ENCODE results near the gene TNFAIP8.

TNFAIP8 gene

DNA sequence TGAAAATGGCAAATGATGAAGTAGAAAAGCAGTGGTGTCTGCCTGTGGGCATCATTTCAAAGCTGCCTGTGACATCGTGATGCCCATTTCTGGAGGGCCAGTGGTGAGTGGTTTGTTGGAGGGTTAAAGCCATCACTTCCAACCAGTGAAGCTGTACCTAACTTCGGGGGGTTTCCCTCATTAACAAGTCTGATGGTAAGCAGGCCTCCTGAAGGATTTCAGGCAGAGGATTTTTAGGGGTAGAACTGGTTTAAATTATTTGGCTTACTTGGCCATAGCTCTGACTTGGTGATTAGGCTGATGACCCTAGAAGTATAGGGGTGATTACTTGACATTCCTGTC is 10.7 kb downstream of the TNFAIP8 start:
- DNase-seq: no peak

DNA sequence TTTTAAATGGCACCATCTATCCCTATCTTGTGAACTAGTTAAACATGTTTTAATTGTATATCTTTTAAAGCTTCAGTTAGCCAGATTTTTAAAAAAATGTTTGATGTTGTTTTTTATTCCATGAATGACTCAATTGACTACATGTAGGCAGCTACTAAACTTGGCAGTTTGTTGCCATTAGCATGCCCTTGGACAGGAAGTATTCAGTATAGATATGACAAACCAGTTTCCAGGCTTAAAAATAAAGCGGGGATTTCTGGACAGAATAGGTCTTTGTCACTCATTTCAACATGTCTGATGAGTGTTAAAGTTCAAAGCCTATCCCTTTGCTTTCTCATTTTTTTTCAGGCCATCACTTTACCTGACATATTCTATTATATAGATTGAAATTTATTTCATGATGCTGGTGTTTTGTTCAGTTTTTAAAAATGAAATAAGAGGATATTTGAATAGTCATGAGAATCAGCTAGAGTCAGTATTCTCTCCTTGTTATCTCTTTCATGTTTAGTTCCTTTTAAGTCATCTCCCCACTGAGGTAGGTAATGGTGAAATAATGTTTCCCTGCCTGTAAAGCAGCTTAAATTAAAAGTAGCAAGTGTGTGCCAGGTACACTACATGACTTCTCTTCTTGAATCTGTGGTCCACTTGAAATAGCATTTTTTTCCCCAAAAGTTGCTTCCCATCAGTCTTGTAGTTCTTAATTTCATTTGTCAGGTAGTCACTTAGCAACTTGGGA is 11.9 kb downstream of the TNFAIP8 start:
- no peak for DNase-seq

DNA sequence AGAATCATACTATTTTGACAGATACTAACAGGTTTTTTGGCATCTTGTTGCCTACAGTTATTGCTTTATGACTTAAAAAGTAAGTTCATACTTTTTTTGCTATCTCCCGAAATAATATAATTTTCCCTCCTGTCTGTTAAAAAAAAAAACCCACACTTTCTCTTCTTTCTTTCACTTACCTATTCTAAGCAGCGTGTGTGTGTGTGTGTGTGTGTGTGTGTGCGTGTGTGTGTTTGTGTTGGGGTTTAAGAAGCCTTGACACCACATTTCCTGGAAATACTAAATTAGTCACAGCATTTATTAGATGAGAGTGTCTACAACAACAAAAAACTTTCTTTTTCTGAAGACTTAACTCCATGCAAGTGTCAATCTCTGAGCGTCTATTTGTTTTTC is 12.4 kb downstream of the TNFAIP8 start:
- no peak for DNase-seq

DNA sequence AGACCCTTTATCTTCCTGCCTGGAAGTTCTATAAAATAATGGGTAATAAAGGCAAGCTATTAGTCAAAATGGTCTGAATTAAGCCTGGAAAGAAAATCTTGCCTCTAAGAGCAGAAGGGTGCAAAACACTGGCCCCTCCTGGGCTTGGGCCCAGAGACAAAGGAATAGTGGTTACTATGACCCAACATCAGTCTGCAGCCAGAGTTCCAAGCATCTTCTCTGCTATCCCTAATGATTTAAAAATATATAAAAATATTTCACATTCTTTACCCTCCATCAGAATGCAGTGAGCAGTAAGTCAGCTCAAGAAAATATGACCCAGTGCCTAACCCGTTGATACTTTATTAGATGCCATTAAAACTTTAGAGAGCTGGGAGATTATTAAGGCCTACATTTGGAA is 14.7 kb downstream of the TNFAIP8 start:
- DNase-seq: no peak

DNA sequence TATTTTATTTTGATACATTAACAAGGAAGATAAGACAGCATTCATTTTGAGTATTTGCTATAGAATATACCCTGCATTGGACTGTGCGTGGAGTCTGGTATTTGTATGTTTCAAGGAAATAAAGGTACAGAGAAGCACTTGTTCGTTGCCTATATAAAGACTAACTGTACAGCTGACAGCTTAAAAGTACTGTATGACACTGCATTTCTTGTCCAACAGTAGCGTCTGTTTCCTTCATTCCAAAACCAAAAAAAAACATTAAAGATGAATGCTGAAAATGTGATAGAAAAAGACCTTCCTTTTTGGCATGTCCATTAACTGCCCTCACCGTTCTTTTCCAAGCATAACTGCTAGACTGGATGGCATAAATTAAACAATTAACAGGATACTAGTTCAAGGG is 15.3 kb downstream of the TNFAIP8 start:
- DNase-seq: no peak

DNA sequence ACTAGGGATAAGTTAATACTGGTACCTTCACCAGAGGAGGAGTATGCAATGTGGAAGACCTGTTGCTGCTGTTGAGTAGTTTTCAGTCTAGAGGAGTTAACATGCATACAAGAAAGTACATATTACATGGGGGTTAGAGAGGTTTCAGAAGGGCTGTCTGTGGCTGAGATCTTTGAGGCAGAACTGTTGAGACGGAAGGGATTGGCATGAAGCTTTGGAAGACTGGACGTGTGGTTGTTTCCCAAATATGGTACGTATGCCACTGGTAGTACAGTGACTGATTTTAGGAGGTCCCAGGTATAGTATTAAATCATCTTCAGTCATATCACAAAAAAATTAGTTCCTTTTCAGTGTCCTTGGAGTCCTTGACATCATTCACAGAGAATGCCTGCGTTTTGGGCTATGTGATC is 17.6 kb downstream of the TNFAIP8 start:
- no peak for DNase-seq

DNA sequence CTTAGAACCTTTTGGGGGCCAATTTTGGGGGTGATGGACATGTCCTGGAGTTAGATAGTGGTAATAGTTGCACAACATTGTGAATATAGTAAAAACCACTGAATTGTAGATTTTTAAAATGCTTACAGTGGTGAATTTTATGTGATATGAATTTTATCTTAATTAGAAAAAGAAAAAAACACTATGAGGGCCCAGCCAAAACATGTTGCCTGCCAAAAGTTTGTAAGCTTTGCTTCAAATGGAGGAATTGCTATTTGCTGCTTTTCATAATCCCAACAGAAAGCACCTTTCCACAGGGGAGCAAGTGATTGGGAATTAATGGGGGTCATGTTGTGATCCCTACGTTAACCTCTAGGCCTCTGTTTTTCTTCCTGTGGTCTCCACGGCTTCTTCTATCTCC is 19.1 kb downstream of the TNFAIP8 start:
- DNase-seq: no peak

DNA sequence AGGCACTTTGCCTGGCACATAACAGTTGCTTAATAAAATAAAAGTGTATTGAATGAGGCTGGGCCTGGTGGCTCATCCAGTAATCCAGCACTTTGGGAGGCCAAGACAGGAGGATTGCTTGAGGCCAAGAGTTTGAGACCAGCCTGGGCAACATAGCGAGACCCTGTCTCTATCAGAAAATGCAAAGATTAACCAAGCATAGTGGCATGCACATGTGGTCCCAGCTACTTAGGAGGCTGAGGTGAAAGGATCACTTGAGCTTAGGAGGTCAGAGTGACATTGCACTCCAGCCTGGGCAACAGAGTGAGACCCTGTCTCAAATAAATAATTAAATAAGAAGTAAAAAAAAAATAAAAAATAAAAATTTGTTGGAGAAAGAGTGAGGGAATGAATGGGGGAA is 21.2 kb downstream of the TNFAIP8 start:
- DNase-seq: no peak

DNA sequence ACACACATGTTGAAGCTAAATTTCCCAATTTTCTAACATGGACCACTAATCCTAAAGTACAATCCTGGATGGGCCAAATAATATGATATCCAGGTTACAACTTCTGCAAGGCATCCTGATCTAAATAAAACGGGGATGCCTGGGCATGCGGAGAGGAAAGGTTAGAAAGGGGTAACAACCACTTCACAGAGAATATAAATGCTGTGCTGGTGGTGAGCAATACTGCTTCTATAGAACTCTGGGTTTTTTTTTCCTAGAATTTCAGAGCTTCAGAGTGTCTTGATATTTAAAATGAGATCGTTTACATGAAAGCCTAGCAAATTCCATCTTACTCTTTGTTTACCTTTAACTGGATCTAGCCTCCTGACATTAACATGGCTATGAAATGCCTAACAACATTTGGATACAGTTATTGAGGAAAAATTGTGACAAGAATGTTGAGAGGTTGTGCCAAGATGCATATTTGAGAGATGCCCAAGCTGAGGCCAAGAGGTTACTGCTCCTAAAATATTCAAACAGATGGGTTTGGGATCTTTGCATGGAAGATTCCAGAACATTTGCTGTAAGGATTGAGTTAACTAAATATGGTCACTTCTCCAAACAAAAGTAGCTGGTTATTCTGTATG is 22.4 kb downstream of the TNFAIP8 start:
- DNase-seq: no peak

DNA sequence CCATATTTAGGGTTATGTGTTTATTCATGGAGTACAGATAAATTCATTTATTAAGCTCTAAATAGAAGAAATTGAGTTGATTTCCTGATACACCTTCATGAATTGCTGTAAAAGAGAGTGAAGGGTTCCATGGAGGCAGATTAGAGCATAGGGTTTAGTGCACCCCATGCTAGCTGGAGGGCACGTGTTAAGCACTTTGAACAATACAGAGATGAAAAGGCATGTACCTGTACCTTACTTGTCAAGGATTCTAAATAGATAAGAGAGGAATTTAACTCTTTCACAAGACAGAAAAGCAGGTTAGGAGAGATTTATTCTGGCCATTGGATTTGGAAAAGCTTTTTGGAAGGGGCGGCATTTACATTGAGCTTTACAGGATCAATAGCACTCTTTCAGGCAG is 23.3 kb downstream of the TNFAIP8 start:
- DNase-seq: no peak

DNA sequence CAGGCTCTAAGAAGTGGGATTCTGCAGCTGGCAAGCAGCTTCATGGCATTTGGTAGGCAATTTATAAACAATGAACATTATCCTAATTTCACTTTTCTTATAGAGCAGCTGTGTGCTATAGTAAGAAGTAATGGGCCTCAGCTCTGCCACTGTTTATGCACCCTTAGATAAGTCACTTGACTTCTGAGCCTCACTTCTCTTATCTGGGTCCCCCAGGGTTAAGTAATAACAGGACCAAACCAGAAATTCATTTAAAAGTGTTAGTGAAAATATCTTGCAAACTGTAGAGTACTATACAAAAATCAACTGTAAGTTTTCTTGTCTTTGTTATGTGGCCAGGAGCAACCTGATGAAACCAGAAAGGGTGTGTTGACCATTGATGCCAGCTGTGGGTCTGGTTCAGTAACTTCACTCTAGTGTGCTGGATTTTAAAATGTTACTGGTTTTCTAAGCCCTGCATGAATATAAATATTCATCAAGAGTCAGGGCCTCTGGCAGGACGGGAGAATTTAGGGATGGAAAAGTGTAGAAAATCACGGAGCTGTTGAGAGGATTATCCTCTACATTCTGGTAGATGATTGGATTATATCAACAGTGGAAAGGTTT is 24.2 kb downstream of the TNFAIP8 start:
- no peak for DNase-seq

DNA sequence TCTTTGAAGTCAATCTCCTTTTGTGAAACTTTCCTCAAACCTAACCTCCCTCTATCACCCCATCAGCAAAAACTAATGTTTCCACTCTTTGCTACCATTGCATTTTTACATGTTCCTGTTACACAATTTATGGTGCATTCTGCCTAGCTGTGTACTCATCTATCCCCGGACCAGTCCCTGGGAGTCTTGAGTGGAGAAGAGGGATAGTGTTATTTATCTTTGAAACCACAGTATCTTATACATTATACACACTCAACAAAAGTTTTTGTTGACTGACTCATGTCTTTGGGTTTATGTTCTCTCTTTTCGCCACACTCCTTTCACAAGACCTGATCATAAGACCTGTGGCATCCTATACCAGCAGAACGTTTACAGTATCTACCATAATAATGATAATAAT is 26.4 kb downstream of the TNFAIP8 start:
- no peak for DNase-seq

DNA sequence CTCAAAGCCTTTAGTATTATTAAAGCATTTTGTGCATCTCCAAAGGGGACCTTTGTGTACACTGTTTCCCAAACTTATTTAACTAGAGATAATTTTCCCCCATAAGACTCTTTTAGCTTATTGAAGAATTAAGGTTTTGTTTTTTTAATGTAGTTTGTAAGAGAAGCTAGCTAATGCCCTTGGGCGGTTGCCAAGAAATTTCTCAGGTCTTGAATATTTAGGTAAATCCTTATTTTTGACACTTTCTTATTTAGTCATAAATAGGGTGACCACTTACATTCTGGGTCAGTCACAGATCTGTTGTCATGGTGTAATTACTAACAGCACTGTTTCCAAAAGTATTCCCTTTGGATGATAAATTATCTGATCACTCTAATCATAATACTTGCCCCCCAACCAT is 27.2 kb downstream of the TNFAIP8 start:
- no peak for DNase-seq

DNA sequence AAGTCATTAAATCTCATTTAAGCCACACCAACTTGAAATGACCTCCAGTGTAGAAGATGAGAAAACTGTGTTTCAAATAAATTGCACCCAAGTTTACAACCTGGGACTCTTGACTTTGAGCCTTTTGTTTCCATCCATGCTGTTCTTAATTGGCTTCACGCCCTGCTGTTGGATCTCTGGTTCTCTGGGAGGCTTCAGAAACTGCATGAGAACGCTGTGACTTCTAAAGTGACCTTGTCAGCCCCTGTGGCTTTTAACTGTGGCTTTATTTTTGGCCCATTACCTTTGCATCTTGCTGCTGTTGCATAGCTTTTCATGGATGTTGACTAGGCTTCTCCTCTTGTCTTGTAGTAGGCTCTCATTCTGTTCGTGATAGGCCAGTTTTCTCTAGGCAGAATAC is 29.3 kb downstream of the TNFAIP8 start:
- no peak for DNase-seq

DNA sequence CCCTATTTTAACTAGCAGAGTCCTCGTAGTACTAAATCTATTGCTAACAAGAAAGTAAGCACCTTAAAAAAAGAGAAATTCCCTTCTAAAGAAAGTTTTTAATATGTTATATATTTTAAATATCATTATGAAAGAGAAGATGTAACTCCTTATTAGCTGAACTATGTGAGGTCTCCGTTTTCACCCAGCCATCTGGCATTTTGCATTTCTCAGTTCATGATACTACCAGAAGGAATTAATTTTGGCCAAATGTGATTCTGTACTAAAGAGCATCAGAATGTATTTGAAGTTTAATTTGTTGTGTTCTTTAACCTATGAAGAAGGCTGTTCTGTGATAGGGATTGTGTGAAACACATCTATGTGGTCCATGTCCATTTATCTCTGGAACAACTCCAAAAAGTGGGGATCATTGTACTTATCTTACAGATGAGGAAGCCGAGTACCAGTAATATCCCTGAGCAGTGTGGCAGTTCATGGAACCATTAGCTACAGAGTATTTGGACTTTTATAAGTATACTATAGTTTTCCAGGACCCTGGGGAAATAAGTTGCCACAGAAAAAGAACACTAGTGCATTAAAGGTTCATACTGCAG is 29.8 kb downstream of the TNFAIP8 start:
- DNase-seq: no peak

DNA sequence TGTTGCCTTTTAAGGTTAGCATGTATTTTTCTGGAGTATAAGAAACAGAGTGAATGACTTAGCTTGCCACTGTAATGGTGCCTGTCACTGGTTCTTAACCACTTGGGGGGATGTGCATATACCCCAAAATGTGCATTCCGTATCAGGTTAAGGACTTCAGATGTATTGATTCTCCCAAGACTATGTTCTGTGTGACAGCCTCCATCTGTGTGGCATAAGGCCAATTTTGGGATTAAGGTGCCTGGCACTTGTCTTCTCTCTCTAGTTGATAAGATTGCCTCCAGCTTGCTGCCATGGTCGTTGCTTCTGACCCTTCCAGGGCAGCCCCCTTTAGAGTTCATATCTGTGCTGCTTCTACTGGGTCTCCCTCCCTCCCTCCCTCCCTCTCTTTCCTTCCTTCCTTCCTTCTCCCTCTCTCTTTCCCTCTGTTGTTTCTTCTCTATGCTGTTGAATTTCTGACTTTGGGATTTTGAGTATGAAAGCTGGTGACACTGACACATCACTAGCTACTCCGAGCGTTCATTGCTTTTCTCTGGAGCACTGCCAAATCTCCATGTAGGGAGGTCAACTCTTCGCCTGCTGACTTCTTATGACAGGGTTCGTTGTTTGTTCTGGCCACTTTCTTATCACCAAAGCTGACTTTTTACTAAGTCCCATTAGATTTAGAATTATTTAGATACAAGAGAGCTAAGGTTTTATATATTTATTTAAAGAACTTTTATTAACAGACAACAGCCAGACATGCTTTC is 31.0 kb downstream of the TNFAIP8 start:
- DNase-seq: no peak

DNA sequence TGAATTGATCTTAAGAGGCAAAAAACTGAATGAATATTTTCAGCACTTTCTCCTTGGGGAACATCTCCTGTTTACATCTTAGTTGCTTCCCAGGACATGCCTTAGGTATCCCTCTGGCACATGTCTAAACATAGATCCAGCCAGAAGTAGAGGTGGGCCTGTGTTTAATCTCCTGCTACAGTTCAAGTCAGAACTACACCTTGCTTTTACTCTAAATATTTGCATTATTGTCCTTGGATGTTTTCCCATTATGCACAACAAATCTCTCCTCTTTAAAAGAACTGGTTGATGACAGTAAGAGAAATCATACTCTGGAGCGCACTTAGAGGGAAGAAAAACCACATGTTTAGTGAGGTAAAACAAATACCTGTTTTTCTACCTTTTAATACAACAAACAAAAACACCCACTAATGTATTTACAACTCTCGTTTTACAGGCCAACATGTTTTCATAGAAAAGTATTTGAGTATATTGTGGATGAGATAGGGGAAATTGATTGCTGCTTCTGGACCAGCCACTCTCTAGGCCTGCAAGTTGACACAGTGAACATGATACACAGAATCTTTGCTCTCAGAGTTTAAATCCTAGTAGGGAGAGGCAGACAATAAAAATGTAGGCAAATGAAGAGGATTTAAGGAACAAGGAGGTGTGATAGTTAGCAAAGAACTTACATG is 32.3 kb downstream of the TNFAIP8 start:
- DNase-seq: no peak

DNA sequence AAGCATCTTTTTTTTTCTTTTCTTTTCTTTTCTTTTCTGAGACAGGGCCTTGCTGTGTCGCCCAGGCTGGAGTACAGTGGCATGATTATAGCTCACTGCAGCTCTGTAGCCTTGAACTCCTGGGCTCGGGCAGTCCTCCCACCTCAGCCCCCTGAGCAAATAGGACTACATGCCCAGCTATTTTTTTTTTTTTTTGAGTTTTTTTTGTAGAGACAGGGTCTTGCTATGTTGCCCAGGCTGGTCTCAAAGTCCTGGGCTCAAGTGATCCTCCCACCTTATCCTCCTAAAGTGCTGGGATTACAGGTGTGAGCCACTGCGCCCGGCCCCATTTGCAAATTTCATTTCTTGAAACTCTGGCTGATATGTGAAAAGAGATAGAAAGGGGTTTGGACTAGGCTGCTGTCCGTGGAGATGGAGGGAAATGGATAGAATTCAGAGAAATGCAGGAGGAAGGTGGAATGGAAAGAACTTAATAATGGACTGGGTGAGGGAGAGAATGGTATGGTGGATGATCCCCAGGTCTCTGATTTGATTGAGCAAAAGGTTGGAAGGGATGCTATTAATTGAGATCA is 32.9 kb downstream of the TNFAIP8 start:
- DNase-seq: no peak

DNA sequence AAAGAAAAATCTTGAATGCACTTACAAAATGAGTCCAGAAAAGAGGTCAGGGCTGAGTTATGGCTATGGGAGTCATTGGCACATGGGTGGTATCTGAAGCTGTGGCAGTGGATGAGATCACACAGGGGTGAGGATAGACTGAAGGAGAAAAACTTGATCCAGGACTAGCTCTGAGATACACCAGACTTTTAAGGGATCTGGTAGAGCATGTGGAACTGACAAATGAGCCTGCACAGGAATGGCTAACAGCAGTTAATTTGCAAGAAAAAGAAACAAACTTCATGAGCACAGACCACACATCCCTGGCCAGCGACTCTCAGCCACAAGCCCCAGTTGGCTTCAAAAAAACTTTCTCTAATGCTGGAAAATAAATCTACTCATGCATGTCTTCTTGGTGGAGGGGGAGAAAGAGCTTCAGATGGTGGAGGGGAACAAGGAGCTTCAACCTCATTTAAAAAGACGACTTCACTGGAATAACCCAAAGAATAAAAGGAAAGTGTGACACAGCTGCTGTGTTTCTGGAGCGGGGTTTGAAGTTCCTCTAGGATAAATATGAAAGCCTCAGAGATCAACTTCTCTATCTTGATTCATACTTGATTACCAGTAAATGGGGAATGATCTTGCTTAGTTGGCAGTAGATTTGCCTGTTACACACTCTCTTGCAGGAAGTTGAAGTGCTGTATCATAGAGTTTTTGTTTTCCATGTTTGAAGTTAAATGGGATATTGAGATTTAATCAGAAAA is 33.6 kb downstream of the TNFAIP8 start:
- no peak for DNase-seq

DNA sequence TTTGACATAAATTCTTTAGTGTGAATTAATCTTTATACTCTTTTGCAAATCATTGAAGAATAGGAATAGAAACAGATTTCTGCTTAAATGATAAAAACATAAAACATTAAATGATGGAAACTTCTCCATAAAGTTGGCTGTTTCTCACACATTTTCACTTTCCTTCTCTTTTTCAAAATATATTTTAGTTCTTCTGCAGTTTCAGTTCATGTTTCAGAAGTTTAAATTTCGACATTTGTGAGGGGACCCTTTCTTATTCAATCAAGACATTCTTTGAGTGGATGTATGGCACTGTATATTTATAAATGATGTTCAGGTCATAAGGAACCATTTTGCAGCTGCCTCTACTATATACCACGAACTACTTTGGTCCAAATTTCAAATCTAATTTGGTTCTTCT is 34.6 kb downstream of the TNFAIP8 start:
- no peak for DNase-seq
